Endothelial cell of umbilical vein (primary cell): ENCODE results near the gene ADGRG2. TPM values are rescaled to one million over a fixed set of nuclear protein-coding genes. Genes with fewer than 3 reads are reported as not detected.

ENCODE experiments used
- BruUV-seq: library from RNA; stranded (reverse); fragments of 400-500 nt; replicated peaks from 2 replicates; lab custom pipeline; 2021; lab: Mats Ljungman, UMichigan
- CTCF ChIA-PET: fragments of 300-600, 350-600 bp; sonication (Branson Sonifier 250); formaldehyde crosslinking; loops from one replicate; lab custom pipeline; 2021; ENCODE audit warnings: antibody characterized with exemption, inconsistent platforms; lab: Charles Lee
- POLR2A ChIA-PET: fragments of 300-600, 350-600 bp; sonication (Branson Sonifier 250); formaldehyde crosslinking; loops from one replicate; lab custom pipeline; 2021; ENCODE audit warnings: antibody characterized with exemption, inconsistent platforms; lab: Charles Lee
- DNase-seq: peaks from one replicate; pipeline ENCODE4 v3.0.0-alpha.2; 2011; ENCODE audit warnings: low read depth, low spot score
- FAIRE-seq: peaks from 2 replicates; lab custom pipeline; 2011; peaks lifted over from hg19 to GRCh38; lab: Jason Lieb, UNC
- H2AFZ ChIP-seq: 2 replicates; pipeline ENCODE4 v1.6.0; 2012; ENCODE audit warnings: low read depth, low read length, control low read depth, inconsistent platforms
- H3K27ac ChIP-seq: 2 replicates; pipeline ENCODE4 v1.5.1; 2011; ENCODE audit warnings: low read depth, mild to moderate bottlenecking, control low read depth, low read length, moderate library complexity; ENCODE audit not compliant: insufficient read depth
- H3K27me3 ChIP-seq, 2 experiments: 2 replicates each; pipeline versions ENCODE4 v1.6.0 to v1.6.1; 2011; ENCODE audit warnings: low read length in 2 of 2, mixed read lengths in 1 of 2; ENCODE audit not compliant: control insufficient read depth in 2 of 2, insufficient read depth in 2 of 2
- H3K36me3 ChIP-seq, 2 experiments: 2 replicates in 1 of 2; 3 replicates in 1 of 2; pipeline ENCODE4 v1.5.1; 2011; ENCODE audit warnings: low read length in 2 of 2, mild to moderate bottlenecking in 1 of 2, moderate library complexity in 1 of 2; ENCODE audit not compliant: control insufficient read depth in 2 of 2, insufficient read depth in 2 of 2; ENCODE audit errors: extremely low read depth in 1 of 2
- H3K4me1 ChIP-seq: 3 replicates; pipeline ENCODE4 v1.5.1; 2011; ENCODE audit warnings: mild to moderate bottlenecking, low read length; ENCODE audit not compliant: control insufficient read depth, insufficient read depth; ENCODE audit errors: extremely low read depth
- H3K4me2 ChIP-seq: 2 replicates; pipeline ENCODE4 v1.6.1; 2011; ENCODE audit warnings: low read length, control low read depth, mixed read lengths; ENCODE audit not compliant: insufficient read depth
- H3K4me3 ChIP-seq, 3 experiments: fragments of 200-600 bp in 1 of 3; sonication (generic), shearing (Covaris generic) in 1 of 3; replicated peaks in 1 of 3; 2 replicates each; pipeline ENCODE4 v1.5.1; 2011 to 2016; ENCODE audit warnings: control low read depth in 3 of 3, low read length in 3 of 3, mild to moderate bottlenecking in 2 of 3, inconsistent platforms in 1 of 3, low read depth in 1 of 3, moderate library complexity in 1 of 3; ENCODE audit not compliant: insufficient read depth in 1 of 3
- H3K79me2 ChIP-seq: 2 replicates; pipeline ENCODE4 v1.6.0; 2012; ENCODE audit warnings: low read length, inconsistent platforms; ENCODE audit not compliant: control insufficient read depth, insufficient read depth
- H3K9ac ChIP-seq: replicated peaks from 2 replicates; pipeline ENCODE3; 2011; ENCODE audit warnings: low read length, control low read depth; ENCODE audit not compliant: insufficient read depth; ENCODE audit errors: extremely low read depth
- H3K9me1 ChIP-seq: replicated peaks from 3 replicates; pipeline ENCODE4 v1.6.0; 2011; ENCODE audit warnings: mild to moderate bottlenecking, low read length; ENCODE audit not compliant: control insufficient read depth, insufficient read depth; ENCODE audit errors: extremely low read depth
- H3K9me3 ChIP-seq: replicated peaks from 2 replicates; pipeline ENCODE4 v1.5.1; 2012; ENCODE audit warnings: low read length, inconsistent platforms; ENCODE audit not compliant: control insufficient read depth, insufficient read depth
- H4K20me1 ChIP-seq: replicated peaks from 2 replicates; pipeline ENCODE3; 2011; ENCODE audit warnings: mild to moderate bottlenecking, low read length; ENCODE audit not compliant: control insufficient read depth, insufficient read depth; ENCODE audit errors: extremely low read depth
- CTCF ChIP-seq, 2 donors: IDR thresholded peaks; 1 replicate in 1 of 2; 2 replicates in 1 of 2; pipeline ENCODE4 v1.5.1; 2011; ENCODE audit warnings: low read length in 2 of 2, mild to moderate bottlenecking in 2 of 2, moderate library complexity in 2 of 2, control low read depth in 1 of 2, inconsistent platforms in 1 of 2, low read depth in 1 of 2; ENCODE audit not compliant: insufficient read depth in 1 of 2; ENCODE audit errors: extremely low read depth in 1 of 2
- EZH2 ChIP-seq: IDR thresholded peaks from 2 replicates; pipeline ENCODE4 v1.6.1; 2012; ENCODE audit warnings: borderline replicate concordance, low read depth, mild to moderate bottlenecking, moderate library complexity, low read length, inconsistent platforms; ENCODE audit not compliant: severe bottlenecking
- FOS ChIP-seq: IDR thresholded peaks from 2 replicates; pipeline ENCODE4 v1.6.1; 2011; ENCODE audit warnings: mild to moderate bottlenecking, low read length, moderate library complexity, borderline replicate concordance; ENCODE audit not compliant: insufficient read depth
- GATA2 ChIP-seq: IDR thresholded peaks from 2 replicates; pipeline ENCODE4 v1.7.0; 2011; ENCODE audit warnings: low read depth, mild to moderate bottlenecking, moderate library complexity, mixed read lengths, low read length; ENCODE audit not compliant: insufficient read length, insufficient read depth
- MAX ChIP-seq: IDR thresholded peaks from 2 replicates; pipeline ENCODE4 v1.6.1; 2011; ENCODE audit not compliant: insufficient read depth, insufficient read length
- POLR2A ChIP-seq: IDR thresholded peaks from 2 replicates; pipeline ENCODE4 v1.6.1; 2012; ENCODE audit warnings: low read depth, mild to moderate bottlenecking, control low read depth, low read length
- POLR2AphosphoS5 ChIP-seq: IDR thresholded peaks from 2 replicates; pipeline ENCODE4 v1.6.1; 2012; ENCODE audit warnings: low read depth, mild to moderate bottlenecking, control low read depth, low read length, moderate library complexity; ENCODE audit not compliant: insufficient read depth
- dilution Hi-C: fragments of 300-500 bp; cut with MboI; formaldehyde crosslinking; loops from one replicate; pipeline ENCODE4 v1.15.0; 2019; ENCODE audit warnings: low sequenced_read_pairs; ENCODE audit not compliant: extremely low pct_ligation_motif_present
- intact Hi-C: fragments of 100-400 bp; cut with micrococcal nuclease; formaldehyde crosslinking; loops from one replicate; pipeline ENCODE4 v1.10.0; 2022
- polyA plus RNA-seq, 4 experiments: library from polyadenylated mRNA; depleted of rRNA in 3 of 4; stranded (reverse) in 3 of 4; unstranded in 1 of 4; fragments of >200 nt; gene quantifications; 2 replicates each; pipeline versions ENCODE4 v1.2.1 to v1.2.3, GENCODE V29; 2011 to 2012; ENCODE audit warnings: missing spikeins in 1 of 4
- total RNA-seq: library from RNA; stranded (reverse); gene quantifications from 2 replicates; pipeline ENCODE4 v1.2.3, GENCODE V29; 2021

The ADGRG2 gene
- total and polyA plus RNA-seq, 2 donors (not counting 3 experiments of a cell fraction or from before 2014, with no cell fraction given), result not detected

GRCh38 chrX:19096586-19096985 is 25.7 kb downstream of the ADGRG2 start:
- Histone ChIP-seq H3K4me3 (no peak overlapping the region), H3K4me2 (no peak overlapping the region), H3K79me2 (no peaks in the 10 kb centered on the region), H4K20me1 (no peaks in the 10 kb centered on the region), H2AFZ (no peak overlapping the region), H3K36me3 (no peaks in the 10 kb centered on the region), H3K9me3 (no peaks in the 10 kb centered on the region), H3K9me1 (no peaks in the 10 kb centered on the region), H3K27me3 (no peaks in the 10 kb centered on the region), H3K9ac (no peak overlapping the region), H3K27ac (no peak overlapping the region), H3K4me1 (no peaks in the 10 kb centered on the region)
- TF ChIP-seq MAX (no peak), POLR2A (no peak), EZH2 (no peak), GATA2 (no peak), POLR2AphosphoS5 (no peak), FOS (no peak), CTCF (IDR thresholded peaks at IDR 0.05; ENCODE audit: extremely low read depth in 1 of 2, insufficient read depth in 1 of 2, low read depth in 1 of 2, low read length in 2 of 2) (no peak)
- ChIA-PET POLR2A (no interaction called here), CTCF (no interaction called here)
- FAIRE-seq, result no peak
- DNase-seq, result no peak
- dilution Hi-C loops (no loop called here), intact Hi-C loops (no loop called here)
- BruUV-seq, result no TSS peak
